ENCODE data around the gene BICC1. TPM values are rescaled to one million over a fixed set of nuclear protein-coding genes. Genes with fewer than 3 reads are reported as not detected.

Gene BICC1
- total and polyA plus RNA-seq, 8 donors: 0.29 to 25.0 (median 4.5) TPM

- no peak overlapping the region for H3K27ac ChIP-seq
- H3K9me3 ChIP-seq: no peaks in the 10 kb centered on the region
- intact Hi-C loops (cut with DNase I; ENCODE audit: low total_unique reads): no loop called here
- no peak overlapping the region for H3K4me3 ChIP-seq
- no peaks in the 10 kb centered on the region for H3K36me3 ChIP-seq
- H3K27me3 ChIP-seq: no peaks in the 10 kb centered on the region
- peaks cover 0 to 14% (median 4%) of the 10 kb centered on the region in 4 donors for H3K4me1 ChIP-seq
- whole genome bisulfite sequencing, 5 donors: 77 to 100% (median 95%) methylated on average over 1 of the region's 1 CpG
- DNase-seq: no peak
- TF ChIP-seq POLR2A (IDR thresholded peaks at IDR 0.05): no peak
- TF ChIP-seq CTCF (IDR thresholded peaks at IDR 0.05): no peak
- no peak for TF ChIP-seq EP300 (IDR thresholded peaks at IDR 0.05)
- no peak for TF ChIP-seq POLR2AphosphoS5 (IDR thresholded peaks at IDR 0.05)
Measured at GRCh38 chr10:58573144-58573543, 60.5 kb downstream of the BICC1 start.

GRCh38 chr10:58574058-58574457 is 61.4 kb downstream of the BICC1 start:
- H3K36me3 ChIP-seq: no peaks in the 10 kb centered on the region
- no peak overlapping the region for H3K4me3 ChIP-seq
- no peak for TF ChIP-seq EP300 (IDR thresholded peaks at IDR 0.05)
- TF ChIP-seq CTCF (IDR thresholded peaks at IDR 0.05): no peak
- no peak for TF ChIP-seq POLR2AphosphoS5 (IDR thresholded peaks at IDR 0.05)
- TF ChIP-seq POLR2A (IDR thresholded peaks at IDR 0.05): no peak
- H3K27me3 ChIP-seq: no peaks in the 10 kb centered on the region
- no peak for DNase-seq
- H3K4me1 ChIP-seq: peaks cover 0 to 14% (median 4%) of the 10 kb centered on the region in 4 donors
- 18 to 46% (median 29%) methylated on average over 1 of the region's 1 CpG for WGBS, 5 donors
- intact Hi-C loops (cut with DNase I; ENCODE audit: low total_unique reads): no loop called here
- no peaks in the 10 kb centered on the region for H3K9me3 ChIP-seq
- H3K27ac ChIP-seq: no peak overlapping the region

GRCh38 chr10:58575491-58575890 is 62.8 kb downstream of the BICC1 start:
- Histone ChIP-seq H3K27me3 (no peaks in the 10 kb centered on the region), H3K36me3 (no peaks in the 10 kb centered on the region), H3K4me1 (peaks cover 0 to 14% (median 4%) of the 10 kb centered on the region in 4 donors), H3K4me3 (no peak overlapping the region), H3K9me3 (no peaks in the 10 kb centered on the region), H3K27ac (no peak overlapping the region)
- intact Hi-C loops (cut with DNase I; ENCODE audit: low total_unique reads): no loop called here
- DNase-seq: no peak
- TF ChIP-seq CTCF (IDR thresholded peaks at IDR 0.05): no peak
- TF ChIP-seq EP300 (IDR thresholded peaks at IDR 0.05): no peak
- WGBS, 5 donors: 54 to 70% (median 57%) methylated on average over 4 of the region's 4 CpGs

GRCh38 chr10:58576751-58577436 is 64.2 kb downstream of the BICC1 start:
- Histone ChIP-seq H3K4me1 (peaks cover 0 to 14% (median 4%) of the 10 kb centered on the region in 4 donors), H3K27ac (peak overlapping the region in 3 of 5 donors; percentile 32 to 61 (median 54))

More at GRCh38 chr10:58576751-58577436, 64.2 kb downstream of the BICC1 start:
- no peak for TF ChIP-seq POLR2AphosphoS5 (IDR thresholded peaks at IDR 0.05)
- TF ChIP-seq EP300 (IDR thresholded peaks at IDR 0.05): no peak
- no peak for TF ChIP-seq POLR2A (IDR thresholded peaks at IDR 0.05)
- TF ChIP-seq CTCF (IDR thresholded peaks at IDR 0.05): no peak
- Histone ChIP-seq H3K4me3 (no peak overlapping the region), H3K27me3 (no peaks in the 10 kb centered on the region), H3K9me3 (no peaks in the 10 kb centered on the region), H3K36me3 (no peaks in the 10 kb centered on the region)
- 58 to 70% (median 65%) methylated on average over 3 of the region's 3 CpGs for WGBS, 5 donors
- DNase-seq: no peak
- intact Hi-C loops (cut with DNase I; ENCODE audit: low total_unique reads): no loop called here
